CD4-positive, alpha-beta T cell treated with Interleukin-2 at 100 ng/mL for 4 hours (primary cell): ENCODE results near the gene ACOT4.
"Not testable (repeated sequence)": the region's sequence is repeated elsewhere in the genome, so short reads cannot be mapped to it uniquely, and the experiment has no call there.

Source experiments
- DNase-seq: peaks from one replicate; pipeline ENCODE4 v3.0.0-alpha.2; 2020; ENCODE audit warnings: low spot score

Gene ACOT4, protein sequence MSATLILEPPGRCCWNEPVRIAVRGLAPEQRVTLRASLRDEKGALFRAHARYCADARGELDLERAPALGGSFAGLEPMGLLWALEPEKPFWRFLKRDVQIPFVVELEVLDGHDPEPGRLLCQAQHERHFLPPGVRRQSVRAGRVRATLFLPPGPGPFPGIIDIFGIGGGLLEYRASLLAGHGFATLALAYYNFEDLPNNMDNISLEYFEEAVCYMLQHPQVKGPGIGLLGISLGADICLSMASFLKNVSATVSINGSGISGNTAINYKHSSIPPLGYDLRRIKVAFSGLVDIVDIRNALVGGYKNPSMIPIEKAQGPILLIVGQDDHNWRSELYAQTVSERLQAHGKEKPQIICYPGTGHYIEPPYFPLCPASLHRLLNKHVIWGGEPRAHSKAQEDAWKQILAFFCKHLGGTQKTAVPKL

DNA sequence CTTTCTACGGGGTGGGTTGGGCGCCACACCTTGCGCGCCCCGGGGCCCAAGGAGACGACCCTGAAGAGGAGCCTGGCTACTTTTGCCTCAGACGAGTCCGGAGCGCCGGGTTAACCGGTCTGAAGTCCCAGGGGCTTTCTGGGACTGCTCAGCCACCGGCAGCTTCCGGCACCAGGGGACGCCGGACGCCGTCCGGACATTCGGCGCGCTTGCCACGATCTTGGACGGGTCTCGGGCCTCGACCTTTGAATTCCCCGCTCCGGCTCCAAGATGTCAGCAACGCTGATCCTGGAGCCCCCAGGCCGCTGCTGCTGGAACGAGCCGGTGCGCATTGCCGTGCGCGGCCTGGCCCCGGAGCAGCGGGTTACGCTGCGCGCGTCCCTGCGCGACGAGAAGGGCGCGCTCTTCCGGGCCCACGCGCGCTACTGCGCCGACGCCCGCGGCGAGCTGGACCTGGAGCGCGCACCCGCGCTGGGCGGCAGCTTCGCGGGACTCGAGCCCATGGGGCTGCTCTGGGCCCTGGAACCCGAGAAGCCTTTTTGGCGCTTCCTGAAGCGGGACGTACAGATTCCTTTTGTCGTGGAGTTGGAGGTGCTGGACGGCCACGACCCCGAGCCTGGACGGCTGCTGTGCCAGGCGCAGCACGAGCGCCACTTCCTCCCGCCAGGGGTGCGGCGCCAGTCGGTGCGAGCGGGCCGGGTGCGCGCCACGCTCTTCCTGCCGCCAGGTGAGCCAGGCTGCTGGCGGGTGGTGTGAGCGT, at the start of gene ACOT4:
ACOT4 (plus strand) TSS at position 184 of the 760 bp plus-strand sequence; CDS start at position 271, 87 bp downstream.
- peak; percentile 61 for DNase-seq

DNA sequence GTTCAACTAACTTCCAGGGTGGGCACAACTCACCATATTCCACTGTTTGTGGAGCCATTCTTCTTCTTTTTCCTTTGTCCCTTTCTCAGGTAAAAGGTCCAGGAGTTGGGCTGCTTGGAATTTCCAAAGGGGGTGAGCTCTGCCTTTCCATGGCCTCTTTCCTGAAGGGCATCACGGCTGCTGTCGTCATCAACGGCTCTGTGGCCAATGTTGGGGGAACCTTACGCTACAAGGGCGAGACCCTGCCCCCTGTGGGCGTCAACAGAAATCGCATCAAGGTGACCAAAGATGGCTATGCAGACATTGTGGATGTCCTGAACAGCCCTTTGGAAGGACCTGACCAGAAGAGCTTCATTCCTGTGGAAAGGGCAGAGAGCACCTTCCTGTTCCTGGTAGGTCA, 48.7 kb upstream of the ACOT4 start:
- not testable (repeated sequence) for DNase-seq

DNA sequence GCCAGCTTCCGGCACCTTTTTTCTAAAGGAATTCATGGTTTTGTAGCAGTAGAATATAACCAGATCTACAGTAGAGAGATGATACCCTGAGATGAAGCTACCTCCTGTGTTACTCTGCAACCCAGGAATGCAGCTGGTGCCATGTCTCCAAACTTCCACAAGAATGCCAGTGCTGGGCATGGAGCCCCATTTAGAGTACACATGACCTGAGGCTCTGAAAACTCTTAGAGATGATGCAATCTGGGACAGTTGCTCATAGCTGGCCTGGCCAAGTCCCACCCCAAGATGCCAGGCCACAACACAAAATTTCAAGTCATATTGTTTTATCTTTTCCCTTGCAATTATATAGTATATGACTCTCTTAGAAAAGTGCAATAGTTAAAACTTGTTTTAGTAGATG, 46.3 kb upstream of the ACOT4 start:
- not testable (repeated sequence) for DNase-seq

DNA sequence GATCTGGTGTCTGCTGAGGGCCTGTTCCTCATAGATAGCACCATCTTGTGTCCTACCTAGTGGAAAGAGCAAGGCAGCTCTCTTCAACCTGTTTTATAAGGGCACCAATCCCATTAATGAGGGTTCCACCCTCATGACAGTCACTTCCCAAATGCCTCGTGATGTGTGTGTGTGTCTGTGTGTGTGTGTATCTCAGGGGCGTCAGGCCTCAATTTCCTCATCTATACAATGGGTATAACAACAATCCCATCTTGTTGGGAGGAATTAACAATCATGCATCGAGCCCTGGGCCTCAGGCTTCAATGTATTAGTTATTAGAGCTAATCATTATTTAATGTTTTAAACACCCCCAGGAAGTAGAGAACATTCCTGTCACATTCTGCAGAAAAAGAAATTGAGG, 42.6 kb upstream of the ACOT4 start:
- DNase-seq: not testable (repeated sequence)

DNA sequence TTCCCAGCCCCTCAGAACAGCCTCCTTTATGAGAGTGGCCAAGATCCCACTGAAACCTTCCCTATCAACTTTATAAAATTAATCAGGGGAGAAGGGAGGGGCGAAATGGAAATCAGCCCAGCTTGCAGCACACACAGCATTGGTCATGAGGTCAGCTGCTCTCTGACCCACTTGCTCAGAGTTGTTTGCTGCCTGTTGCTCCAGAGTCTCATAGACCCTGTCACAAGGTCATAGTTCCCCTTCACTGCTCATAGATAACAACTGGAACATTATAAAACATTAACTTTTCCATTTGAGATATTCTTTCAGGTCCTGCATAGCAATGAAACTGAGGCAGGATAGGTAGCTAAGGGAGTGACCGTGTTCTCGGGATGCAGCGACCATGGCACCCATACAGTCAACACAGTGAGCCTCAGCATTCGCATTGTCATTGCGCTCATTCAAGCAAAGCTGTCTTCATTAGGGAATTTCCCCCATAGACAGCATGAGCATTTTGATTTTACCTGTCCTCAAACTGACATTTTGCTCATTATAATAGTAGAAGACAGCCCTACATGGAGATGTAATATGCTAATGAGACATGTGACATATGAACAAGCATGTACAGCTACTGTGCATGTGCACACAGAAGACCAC, 41.7 kb upstream of the ACOT4 start:
- DNase-seq: not testable (repeated sequence)

DNA sequence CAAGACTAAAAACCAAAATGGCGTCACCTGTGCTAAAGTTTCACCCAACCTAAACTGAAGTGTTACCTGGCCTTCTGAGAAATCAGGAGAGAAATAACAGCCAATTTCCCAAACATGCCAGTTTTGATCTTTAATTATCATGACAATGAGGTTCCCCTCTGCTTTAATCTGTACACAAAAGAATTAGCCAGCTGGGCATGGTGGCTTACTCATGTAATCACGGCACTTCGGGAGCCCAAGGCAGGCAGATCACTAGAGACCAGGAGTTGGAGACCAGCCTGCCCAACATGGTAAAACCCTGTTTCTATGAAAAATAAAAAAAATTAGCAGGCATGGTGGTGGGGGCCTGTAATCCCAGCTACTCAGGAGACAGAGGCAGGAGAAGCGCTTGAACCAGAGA, 37.8 kb upstream of the ACOT4 start:
- no peak for DNase-seq

DNA sequence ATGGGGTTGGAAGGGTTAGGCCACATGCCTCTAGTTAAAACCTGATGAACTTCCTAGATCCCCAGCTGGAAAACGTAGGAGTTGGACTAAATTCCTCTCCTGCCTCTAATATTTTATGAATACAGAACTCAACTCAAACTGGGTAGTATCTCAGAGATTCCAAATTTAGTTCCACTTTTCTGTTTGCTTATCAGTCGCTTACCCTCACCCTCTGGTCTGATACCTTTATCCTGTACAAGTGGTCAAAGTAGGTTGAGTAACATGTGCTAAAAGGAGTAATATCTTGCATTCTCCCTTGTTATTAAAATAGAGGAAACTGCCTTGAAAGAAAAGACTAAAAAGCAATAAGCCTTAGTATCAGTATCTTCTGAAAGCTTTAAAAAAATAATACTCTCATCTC, 34.5 kb upstream of the ACOT4 start:
- not testable (repeated sequence) for DNase-seq

DNA sequence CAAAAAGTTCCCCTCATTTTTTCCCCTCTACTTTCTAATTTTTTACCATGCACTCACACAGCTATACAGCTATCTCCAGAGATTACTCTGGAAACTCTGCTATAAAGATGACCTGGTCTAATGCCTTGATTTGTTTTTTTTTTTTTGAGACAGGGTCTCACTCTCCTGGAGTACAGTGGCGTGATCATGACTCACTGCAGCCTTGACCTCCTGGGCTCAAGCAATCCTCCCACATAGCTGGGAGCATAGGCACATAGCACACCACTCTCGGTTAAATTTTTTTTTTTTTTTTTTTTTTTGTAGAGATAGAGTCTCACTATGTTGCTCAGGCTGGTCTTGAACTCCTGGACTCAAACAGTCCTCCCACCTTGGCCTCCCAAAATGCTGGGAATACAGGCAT, 33.4 kb upstream of the ACOT4 start:
- DNase-seq: not testable (repeated sequence)

DNA sequence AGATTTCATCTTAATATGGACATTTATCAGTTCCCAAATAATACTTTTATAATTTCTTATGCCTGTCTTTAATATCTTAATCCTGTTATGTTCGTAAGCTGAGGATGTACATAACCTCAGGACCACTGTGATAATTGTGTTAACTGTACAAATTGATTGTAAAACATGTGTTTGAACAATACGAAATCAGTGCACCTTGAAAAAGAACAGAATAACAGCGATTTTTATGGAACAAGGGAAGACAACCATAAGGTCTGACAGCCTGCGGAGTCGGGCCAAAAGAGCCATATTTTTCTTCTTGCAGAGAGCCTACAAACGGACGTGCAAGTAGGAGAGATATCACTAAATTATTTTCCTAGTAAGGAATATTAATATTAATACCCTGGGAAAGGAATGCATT, 29.4 kb upstream of the ACOT4 start:
- DNase-seq: not testable (repeated sequence)

DNA sequence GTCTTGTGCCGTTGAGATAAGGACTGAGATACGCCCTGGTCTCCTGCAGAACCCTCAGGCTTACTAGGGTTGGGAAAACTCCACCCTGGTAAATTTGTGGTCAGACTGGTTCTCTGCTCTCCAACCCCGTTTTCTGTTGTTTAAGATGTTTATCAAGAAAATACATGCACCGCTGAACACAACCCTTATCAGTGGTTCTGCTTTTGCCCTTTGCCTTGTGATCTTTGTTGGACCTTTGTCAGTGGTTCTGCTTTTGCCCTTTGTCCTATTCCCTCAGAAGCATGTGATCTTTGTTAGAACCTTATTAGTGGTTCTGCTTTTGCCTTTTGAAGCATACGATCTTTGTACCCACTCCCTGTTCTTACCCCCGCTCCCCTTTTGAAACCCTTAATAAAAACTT, 29.0 kb upstream of the ACOT4 start:
- DNase-seq: not testable (repeated sequence)

DNA sequence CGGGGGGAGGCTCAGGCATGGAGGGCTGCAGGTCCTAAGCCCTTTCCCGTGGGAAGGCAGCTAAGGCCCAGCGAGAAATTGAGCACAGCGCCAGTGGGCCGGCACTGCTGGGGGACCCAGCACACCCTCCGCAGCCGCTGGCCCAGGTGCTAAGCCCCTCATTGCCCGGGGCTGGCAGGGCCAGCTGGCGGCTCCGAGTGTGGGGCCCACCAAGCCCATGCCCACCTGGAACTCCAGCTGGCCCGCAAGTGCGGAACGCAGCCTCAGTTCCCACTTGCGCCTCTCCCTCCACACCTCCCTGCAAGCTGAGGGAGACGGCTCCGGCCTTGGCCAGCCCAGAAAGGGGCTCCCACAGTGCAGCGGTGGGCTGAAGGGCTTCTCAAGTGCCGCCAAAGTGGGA, 25.2 kb upstream of the ACOT4 start:
- not testable (repeated sequence) for DNase-seq

DNA sequence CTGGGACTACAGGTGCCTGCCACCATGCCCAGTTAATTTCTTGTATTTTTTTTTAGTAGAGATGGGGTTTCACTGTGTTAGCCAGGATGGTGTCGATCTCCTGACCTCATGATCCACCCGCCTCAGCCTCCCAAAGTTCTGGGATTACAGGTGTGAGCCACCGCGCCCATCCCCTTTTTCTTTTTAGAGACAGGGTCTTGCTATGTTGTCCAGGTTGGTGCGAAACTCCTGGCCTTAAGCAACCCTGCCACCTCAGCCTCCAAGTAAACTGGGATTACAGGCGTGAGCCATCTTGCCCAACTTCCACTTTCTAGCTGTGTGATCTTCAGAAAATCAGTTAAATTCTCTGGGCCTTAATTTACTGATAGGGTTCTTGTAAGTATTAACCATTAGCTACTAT, 24.7 kb upstream of the ACOT4 start:
- not testable (repeated sequence) for DNase-seq

DNA sequence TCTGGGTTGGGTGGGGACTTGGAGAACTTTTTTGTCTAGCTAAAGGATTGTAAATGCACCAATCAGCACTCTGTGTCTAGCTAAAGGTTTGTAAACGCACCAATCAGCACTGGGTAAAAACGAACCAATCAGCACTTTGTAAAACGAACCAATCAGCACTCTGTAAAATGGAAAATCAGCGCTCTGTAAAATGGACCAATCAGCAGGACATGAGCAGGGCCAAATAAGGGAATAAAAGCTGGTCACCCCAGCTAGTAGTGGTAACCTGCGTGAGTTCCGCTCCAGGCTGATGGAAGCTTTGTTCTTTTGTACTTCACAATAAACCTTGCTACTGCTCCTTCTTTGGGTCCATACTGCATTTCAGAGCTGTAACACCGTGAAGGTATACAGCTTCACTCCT, 24.3 kb upstream of the ACOT4 start:
- no peak for DNase-seq

DNA sequence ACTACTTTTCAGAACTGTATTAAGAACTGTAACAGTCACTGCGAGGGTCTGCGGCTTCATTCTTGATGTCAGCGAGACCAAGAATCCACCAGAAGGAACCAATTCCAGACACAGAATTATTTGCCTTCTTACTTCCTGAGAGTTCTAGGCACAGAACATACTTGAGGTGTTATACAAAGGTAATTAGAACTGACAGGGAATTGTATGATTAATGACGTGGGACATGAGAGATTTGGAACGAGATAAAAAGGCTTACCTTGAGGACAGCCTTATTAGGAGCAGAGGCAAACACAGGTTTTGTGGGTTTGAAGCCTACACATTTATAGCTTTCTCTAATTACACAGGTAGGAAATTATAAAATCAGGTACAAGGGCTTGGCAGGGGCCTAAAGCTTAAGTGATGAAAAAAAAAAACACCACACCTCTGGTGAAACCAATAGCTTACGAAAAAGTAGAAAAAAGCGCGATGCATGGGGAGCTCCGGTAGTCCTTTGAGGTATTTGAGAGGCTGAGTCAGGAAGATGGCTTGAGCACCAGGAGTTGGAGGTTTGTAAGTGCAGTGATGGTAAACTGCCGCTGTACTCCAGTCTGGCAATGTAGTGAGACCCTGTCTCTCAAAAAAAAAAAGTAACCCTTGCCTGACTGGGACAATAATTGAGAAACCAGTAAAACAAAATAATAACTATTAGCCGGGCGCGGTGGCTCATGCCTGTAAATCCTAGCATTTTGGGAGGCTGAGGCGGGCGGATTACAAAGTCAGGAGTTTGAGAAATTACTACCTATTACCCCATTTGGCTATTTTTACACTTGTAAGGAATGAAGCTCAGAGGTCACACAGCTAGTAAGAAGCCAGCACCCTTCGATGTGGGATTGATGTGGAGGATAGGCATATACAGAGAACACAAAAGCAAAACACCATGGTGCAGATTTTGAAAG, 23.5 kb upstream of the ACOT4 start:
- DNase-seq: peak; percentile 39

DNA sequence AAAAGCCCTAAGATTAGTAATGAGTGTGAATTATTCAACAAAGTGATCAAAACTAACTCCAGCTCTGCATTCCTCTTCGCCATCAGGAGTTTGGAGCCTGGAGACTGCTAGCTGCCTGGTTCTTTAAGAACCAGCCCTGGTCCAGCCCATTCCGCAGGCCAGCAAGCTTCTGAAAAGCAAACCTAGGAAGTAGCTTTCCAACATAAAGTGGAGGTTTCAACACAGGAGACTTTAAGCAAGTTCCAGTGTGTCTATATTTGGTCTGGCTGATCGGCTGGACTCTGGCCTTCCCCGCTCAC, 22.8 kb upstream of the ACOT4 start:
- DNase-seq: not testable (repeated sequence)

DNA sequence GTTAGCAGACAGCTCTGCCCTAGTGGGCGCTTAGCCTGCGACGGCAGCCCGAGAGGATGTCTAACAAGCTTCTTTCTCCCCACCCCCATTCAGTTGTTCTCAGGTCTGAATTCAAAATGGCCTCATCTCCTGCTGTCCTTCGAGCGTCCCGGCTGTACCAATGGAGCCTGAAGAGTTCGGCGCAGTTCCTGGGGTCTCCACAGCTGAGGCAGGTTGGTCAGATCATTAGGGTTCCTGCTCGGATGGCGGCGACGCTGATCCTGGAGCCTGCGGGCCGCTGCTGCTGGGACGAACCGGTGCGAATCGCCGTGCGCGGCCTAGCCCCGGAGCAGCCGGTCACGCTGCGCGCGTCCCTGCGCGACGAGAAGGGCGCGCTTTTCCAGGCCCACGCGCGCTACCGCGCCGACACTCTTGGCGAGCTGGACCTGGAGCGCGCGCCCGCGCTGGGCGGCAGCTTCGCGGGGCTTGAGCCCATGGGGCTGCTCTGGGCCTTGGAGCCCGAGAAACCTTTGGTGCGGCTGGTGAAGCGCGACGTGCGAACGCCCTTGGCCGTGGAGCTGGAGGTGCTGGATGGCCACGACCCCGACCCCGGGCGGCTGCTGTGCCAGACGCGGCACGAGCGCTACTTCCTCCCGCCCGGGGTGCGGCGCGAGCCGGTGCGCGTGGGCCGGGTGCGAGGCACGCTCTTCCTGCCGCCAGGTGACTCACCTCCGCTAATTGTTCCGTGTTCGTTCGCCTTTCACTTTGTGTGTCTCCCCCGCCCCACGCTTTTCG, 22.3 kb upstream of the ACOT4 start, which contains the start of gene ACOT2:
ACOT2 (plus strand) TSS at position 29 of the 774 bp plus-strand sequence; CDS start at position 57, 28 bp downstream.
- peak; percentile 87 for DNase-seq

DNA sequence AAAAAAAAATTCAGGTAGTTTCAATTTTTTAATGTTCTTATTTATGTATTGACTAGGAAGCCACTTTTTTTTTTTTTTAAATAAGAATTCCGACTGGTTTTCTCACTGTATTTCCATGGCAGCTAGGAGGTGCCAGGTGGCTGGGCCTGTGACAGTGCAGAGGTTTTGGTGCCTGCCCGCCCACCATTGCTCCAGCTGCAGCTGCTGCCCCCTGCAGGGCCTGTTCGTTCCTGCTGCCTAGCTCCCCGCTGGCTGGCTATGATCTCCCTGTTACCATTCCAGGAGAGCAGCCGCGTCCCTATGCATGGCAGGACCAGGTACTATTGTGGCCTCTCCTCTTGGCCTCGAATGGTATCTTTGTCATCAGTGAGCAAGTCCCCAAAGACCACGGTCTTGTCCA, 20.8 kb upstream of the ACOT4 start:
- peak; percentile 71 for DNase-seq

DNA sequence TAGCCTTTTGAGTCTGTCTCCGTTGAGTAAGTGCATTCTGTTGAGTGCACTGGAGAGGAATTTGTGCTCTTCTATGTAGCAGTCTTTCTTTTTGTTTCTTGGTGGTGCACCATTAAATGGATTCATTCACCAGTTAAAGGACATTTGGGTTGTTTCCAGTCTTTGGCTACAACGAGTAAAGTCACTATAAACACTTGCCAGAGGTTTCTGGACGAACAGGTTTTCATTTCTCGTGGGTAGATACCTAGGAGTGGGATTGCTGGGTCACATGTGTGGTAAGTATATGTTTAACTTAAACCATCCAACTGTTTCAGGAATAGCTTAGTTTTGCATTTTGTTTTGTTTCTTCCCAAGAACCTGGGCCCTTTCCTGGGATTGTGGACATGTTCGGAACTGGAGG, 18.6 kb upstream of the ACOT4 start:
- not testable (repeated sequence) for DNase-seq

DNA sequence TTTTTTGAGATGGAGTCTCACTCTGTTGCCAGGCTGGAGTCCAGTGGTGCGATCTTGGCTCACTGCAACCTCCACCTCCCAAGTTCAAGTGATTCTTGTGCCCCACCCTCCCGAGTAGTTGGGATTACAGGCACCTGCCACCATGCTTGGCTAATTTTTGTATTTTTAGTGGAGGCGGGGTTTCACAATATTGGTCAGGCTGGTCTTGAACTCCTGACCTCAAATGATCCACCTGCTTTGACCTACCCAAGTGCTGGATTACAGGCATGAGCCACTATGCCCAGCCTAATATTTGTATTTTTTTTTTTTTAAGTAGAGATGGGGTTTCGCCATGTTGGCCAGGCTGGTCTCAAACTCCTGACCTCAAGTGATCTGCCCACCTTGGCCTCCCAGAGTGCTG, 17.9 kb upstream of the ACOT4 start:
- not testable (repeated sequence) for DNase-seq

DNA sequence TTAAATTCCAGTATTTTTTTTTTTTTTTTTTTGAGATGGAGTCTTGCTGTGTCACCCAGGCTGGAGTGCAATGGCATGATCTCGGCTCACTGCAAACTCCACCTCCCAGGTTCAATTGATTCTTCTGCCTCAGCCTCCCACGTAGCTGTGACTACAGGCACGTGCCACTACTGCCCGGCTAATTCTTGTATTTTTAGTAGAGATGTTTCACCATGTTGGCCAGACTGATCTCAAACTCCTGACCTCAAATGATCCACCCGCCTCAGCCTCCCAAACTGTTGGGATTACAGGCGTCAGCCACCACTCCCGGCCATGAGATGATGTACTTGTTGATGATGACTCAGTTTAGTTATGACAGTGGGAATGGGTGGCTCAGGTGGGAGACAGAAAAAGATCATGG, 17.4 kb upstream of the ACOT4 start:
- DNase-seq: not testable (repeated sequence)

DNA sequence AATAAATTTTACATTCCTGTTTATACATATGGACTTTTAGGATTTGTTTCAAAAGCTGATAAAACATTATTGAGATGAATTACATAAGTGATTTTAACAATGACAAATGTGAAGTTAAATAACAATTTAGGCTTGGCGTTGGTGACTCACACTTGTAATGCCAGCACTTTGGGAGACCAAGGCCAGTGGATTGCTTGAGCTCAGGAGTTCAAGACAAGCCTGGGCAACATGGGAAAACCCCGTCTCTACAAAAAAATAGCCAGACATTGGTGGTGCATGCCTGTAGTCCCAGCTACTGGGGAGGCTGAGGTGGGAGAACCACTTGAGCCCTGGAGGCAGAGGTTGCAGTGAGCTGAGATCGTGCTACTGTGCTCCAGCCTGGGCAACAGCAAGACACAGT, 15.3 kb upstream of the ACOT4 start:
- DNase-seq: no peak
